ENCODE data around the gene ATP11A.

DNA sequence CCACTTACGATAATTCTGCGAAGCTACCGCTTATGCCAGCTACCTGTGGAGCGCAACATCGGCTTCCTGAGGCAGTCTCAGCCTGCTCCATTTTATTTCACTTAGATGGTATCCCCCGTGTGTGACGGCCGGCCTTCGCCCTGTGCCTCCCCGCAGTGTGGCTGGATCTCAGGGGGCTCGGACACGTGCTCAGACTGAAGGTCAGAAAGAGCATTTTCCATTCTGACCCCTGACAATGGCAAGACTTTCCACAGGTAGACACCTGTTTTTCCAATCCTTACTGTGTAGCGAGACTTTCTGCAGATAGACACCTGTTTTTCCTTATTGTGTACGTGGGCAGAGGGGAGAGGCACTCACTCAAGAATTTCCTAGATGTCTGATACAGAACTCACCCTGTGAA is 52.7 kb downstream of the ATP11A start:
- no peak for TF ChIP-seq EZH2phosphoT487 (IDR thresholded peaks at IDR 0.05; ENCODE audit: unreplicated experiment)
- TF ChIP-seq, protein P1, sequence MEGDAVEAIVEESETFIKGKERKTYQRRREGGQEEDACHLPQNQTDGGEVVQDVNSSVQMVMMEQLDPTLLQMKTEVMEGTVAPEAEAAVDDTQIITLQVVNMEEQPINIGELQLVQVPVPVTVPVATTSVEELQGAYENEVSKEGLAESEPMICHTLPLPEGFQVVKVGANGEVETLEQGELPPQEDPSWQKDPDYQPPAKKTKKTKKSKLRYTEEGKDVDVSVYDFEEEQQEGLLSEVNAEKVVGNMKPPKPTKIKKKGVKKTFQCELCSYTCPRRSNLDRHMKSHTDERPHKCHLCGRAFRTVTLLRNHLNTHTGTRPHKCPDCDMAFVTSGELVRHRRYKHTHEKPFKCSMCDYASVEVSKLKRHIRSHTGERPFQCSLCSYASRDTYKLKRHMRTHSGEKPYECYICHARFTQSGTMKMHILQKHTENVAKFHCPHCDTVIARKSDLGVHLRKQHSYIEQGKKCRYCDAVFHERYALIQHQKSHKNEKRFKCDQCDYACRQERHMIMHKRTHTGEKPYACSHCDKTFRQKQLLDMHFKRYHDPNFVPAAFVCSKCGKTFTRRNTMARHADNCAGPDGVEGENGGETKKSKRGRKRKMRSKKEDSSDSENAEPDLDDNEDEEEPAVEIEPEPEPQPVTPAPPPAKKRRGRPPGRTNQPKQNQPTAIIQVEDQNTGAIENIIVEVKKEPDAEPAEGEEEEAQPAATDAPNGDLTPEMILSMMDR (conservative IDR thresholded peaks at IDR 0.05; ENCODE audit: low read depth in 2 of 2), result no peak
- TF ChIP-seq EZH2 (IDR thresholded peaks at IDR 0.05; ENCODE audit: low read depth, unreplicated experiment), result no peak
- TF ChIP-seq REST (IDR thresholded peaks at IDR 0.05; ENCODE audit: unreplicated experiment), result no peak

Data from GM23338 (cell line).